Limb (tissue), 2 donors: Measurements from ENCODE around the gene ABCB11.

Experiments
- DNase-seq, 2 donors: peaks; one replicate each; pipeline ENCODE4 v3.0.0-alpha.2; 2016; ENCODE audit errors: extremely low spot score in 2 of 2

ABCB11 gene

DNA sequence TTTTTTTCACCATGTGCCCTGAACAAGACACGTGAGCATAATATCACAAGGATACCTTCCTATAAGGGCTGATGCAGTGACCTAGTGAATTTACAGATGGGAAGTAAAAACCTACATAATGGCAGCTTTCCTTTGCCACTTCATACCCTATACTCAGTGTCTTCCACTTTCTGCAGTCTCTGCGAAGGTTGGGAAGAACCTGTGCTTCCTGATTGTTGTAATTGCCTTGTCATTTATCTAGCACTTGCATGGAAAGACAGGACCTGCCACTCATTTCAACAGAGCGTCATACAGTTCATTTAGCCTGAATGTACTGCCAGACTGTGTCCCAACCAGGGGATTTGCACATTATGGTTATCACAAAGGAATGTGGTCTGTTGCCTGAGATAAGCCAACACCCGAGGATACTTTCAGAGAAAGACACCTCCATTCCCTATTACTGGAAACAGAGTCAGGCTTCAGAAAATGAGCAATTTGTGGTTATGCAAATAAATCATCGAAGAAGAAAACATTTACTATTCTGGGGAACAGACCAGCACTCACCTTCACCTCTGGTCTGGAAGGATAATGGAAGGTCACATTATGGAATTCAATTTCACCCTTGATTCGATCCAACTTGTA, 55.0 kb downstream of the ABCB11 start:
- peak in 1 of 2 donors; percentile 26 for DNase-seq

GRCh38 chr2:168974428-168974827, 56.7 kb downstream of the ABCB11 start:
- DNase-seq = no peak

DNA sequence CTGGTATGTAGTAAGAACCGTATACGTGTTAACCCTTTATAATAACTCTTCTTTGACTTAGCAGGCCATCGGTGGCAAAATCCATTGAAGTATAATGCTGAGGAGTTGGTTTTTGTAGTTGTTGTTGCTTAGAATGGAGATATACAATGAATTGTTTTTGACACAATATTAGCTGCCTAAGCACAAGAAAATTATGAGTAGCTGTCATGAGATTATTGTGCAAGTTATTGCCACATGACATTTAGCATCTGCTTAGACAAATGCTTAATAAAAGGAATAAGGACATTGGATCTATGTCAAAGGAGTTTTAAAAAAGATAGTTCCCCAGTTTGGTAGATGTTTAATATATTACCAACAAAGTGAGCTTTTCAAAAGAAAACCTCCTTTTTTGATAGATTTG, 59.9 kb downstream of the ABCB11 start:
- no peak for DNase-seq

GRCh38 chr2:168970711-168971233, 60.4 kb downstream of the ABCB11 start:
- DNase-seq = no peak

GRCh38 chr2:168969865-168970264, 61.3 kb downstream of the ABCB11 start:
- no peak for DNase-seq

DNA sequence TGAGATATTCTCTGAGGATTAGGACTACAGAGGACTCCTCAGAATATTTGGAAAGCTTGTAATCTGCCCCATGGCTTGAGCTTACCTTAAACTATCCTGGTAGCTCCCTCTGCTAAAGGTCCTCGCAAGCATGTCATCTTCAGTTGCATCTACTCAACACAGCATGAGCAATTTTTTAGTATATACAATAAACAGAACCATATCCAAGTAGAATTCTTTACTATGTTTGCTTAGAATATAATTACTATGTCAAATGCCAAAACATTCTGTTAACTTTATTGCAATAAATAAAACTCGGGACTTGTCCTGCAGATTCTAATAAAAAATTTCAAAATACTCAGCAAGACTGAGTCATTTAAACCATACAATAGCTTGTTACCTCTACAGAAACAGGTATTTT, 62.8 kb downstream of the ABCB11 start:
- DNase-seq = no peak

DNA sequence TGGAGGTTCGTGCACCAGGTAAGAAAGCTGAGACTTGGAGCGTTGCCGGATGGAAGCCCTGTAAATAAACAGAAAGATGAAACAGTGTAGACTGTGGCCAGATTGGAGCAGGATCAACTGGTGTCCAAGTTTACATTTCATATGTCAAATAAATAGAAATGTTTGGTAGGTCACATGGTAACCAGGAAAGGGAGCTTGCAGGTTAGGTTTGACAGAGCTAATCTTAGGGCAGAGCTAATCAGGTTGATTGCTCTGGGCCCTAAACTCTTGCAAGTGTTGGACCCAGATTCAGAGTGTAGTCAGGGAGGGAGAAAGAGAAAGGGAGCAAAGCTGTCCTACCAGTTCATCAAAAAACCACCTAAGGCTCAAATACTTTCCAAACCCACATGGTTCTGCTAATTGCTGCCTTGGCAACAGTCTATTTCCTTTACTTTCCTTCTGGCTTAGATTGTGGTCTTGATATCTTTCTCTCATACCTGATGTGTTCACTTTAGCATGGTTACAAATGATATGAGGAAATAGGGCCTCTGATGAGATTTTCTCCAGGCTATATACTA, 66.8 kb downstream of the ABCB11 start:
- DNase-seq = no peak

DNA sequence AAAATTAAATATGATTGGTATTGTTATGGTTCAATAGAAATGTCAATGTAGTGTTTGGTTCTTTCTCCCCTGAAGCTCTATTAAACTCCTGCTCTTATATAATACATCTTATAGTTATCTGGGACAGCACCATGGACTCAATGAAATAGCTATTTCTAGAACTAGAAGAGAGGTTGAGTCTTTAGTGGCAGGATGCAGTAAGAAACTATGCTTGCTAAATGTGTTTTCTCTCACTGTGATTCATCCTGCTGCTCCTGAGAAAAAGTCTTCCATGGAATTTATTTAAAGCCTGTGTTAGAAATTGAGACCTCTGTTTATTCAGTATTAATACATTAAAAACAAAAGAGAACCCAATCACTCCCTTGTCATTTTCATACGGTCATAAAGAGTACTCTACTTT, 68.5 kb downstream of the ABCB11 start:
- DNase-seq = no peak

GRCh38 chr2:168961450-168962229, 69.5 kb downstream of the ABCB11 start:
- DNase-seq = peak in 1 of 2 donors; percentile 64

DNA sequence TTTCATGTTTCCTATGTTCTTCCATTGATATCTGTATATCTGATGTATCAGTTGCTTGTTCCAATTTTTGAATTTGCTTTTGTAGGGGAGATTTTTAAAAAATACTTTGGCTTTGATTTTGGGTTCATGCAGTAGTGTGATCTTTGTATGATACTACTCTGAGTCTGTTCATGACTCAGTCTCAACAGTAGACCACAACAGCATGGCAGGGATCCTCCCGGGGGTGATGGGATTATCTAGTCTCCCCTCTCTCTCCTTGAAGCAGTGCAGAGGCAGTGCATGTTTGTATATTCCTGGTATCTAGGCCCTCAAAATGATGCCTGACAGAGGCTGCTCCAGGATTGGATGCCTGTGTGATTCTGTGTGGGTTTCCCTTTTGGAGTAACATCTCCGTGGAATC, 74.7 kb downstream of the ABCB11 start:
- no peak for DNase-seq

DNA sequence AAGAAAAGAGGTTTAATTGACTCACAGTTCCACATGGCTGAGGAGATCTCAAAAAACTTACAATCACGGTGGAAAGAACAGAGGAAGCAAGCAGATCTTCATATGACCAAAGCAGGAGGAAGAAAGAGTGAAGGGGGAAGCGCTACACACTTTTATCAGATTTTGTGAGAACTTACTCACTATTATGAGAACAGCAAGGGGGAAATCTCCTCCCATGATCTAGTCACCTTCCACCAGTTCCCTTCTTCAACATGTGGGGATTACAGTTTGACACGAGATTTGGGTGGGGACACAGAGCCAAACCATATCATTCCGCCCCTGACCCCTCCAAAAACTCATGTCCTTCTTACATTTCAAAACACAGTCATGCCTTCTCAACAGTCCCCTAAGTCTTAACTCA, 75.8 kb downstream of the ABCB11 start:
- DNase-seq = no peak

DNA sequence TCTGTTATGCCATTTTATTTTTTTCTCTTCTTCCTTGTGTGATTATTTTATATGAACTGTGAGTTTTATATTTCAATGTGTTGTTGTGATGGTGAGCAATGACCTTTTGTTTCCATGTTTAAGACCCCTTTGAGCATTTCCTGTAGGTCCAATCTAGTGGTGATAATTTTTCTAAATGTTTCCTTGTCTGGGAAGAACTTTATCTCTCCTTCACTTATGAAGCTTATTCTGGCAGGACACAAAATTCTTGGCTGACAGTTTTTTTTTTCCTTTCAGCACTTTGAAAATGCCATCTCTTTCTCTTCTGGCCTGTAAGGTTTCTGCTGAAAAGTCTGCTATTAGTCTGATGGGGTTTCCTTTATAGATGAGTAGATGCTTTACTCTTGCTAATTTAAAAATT, 76.9 kb downstream of the ABCB11 start:
- DNase-seq = no peak

DNA sequence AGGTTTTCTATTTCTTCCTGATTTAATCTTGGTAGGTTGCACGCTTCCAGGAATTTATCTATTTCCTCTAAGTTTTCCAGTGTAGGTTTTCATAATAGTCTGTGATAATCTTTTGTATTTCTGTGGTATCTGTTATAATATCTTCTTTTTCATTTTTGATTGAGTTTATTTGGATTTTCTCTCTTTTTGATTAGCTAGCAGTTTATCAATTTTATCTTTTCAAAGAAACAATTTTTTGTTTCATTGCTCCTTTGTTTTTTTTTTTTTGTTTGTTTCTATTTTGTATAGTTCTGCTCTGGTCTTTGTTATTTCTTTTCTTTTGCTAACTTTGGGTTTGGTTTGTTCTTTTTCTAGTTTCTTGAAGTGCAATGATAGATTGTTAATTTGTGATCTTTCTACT, 78.7 kb downstream of the ABCB11 start:
- no peak for DNase-seq

DNA sequence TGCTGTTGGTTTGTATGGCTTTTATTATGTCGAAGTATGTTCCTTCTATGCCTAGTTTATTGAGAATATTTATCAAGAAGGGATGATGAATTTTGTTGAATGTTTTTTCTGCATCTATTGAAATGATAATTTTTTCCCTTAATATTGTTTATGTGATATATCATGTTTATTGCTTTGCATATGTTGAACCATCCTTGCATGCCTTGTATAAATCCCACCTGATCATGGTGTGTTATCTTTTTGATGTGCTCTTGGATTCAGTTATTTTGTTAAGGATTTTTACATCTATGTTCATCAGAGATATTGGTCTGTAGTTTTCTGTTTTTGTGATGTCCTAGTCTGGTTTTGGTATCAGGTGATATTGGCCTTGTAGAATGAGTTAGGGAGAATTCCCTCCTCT, 79.3 kb downstream of the ABCB11 start:
- DNase-seq = no peak

DNA sequence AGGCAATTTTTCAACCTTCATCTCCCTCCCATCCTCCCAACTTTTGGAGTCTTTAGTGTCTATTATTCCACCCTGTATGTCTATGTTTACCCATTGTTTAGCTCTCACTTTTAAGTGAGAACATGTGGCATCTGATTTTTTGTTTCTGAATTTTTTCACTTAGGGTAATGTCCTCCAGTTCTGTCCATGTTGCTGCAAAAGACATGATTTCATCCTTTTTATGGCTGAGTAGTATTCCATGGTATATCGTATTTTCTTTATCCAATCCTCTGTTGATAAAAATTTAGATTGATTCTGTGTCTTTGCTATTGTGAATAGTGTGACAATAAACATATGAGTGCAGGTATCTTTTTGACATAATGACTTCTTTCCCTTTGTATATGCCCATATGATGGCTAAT, 81.8 kb downstream of the ABCB11 start:
- DNase-seq = no peak

GRCh38 chr2:168948621-168949212, 82.4 kb downstream of the ABCB11 start:
- no peak for DNase-seq

GRCh38 chr2:168945508-168945907, 85.6 kb downstream of the ABCB11 start:
- no peak for DNase-seq

GRCh38 chr2:168944065-168944464, 87.1 kb downstream of the ABCB11 start:
- no peak for DNase-seq

- no peak for DNase-seq
Observed at GRCh38 chr2:168941297-168941696, 89.8 kb downstream of the ABCB11 start.

DNA sequence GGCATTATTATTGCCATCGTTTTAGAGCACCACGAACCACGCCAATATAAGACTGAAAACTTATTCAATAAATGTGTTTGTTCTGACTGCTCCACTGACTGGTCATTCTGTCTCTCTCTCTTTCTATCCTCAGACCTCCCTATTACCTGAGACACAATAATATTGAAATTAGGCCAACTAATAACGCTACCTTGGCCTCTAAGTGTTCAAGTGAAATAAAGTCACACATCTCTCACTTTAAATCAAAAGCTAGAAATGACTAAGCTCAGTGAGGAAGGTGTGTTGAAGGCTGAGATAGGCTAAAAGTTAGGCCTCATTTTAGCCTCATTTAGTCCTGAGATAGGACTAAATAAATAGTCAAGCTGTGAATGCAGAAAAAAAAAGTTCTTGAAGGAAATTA, 91.2 kb downstream of the ABCB11 start:
- no peak for DNase-seq

GRCh38 chr2:168939061-168939460, 92.1 kb downstream of the ABCB11 start:
- DNase-seq = no peak

GRCh38 chr2:168935810-168936581, 95.1 kb downstream of the ABCB11 start:
- DNase-seq = no peak
